Ovary (tissue), 9 donors: Measurements from ENCODE around the gene ASAP2. TPM values are rescaled to one million over a fixed set of nuclear protein-coding genes. Genes with fewer than 3 reads are reported as not detected.

Source experiments
- DNase-seq, 5 donors: peaks; one replicate each; pipeline ENCODE4 v3.0.0-alpha.2; 2019 to 2020
- H3K27ac ChIP-seq, 2 donors: fragments of 200-600 bp; one replicate each; pipeline versions ENCODE4 v1.5.1 to v1.8.0; 2019 to 2022
- H3K27me3 ChIP-seq: fragments of 200-600 bp; one replicate; pipeline ENCODE4 v1.8.0; 2022
- H3K36me3 ChIP-seq: fragments of 200-600 bp; sonication (generic); one replicate; pipeline ENCODE4 v1.5.1; 2019
- H3K4me1 ChIP-seq: one replicate; pipeline ENCODE4 v1.8.1; 2013; ENCODE audit warnings: mild to moderate bottlenecking, moderate library complexity; ENCODE audit not compliant: insufficient read depth
- H3K4me3 ChIP-seq: fragments of 200-600 bp; sonication (generic); one replicate; pipeline ENCODE4 v1.5.1; 2017
- H3K9me3 ChIP-seq, 2 donors: fragments of 200-600 bp in 1 of 2; sonication (generic) in 1 of 2; one replicate each; pipeline versions ENCODE4 v1.5.1 to v1.8.1; 2013 to 2019; ENCODE audit warnings: mild to moderate bottlenecking in 1 of 2, moderate library complexity in 1 of 2
- EP300 ChIP-seq: sonication (generic); formaldehyde crosslinking; IDR thresholded peaks from one replicate; pipeline ENCODE4 v1.6.1; 2017; ENCODE audit warnings: antibody characterized with exemption
- POLR2A ChIP-seq: fragments of 450-650 bp; IDR thresholded peaks from one replicate; pipeline ENCODE4 v1.6.1; 2017; ENCODE audit warnings: antibody characterized with exemption, mild to moderate bottlenecking, moderate library complexity
- WGBS, 3 donors: extraction: QIAGEN DNeasy Blood & Tissue Kit in 1 of 3; methylation state at CpG; one replicate each; pipeline versions ENCODE4 v1.1.5 to v1.1.7; 2013 to 2017; 5-methylcytosine and 5-hydroxymethylcytosine counted together
- intact Hi-C, 4 donors: fragments of 100-400 bp; cut with DNase I; formaldehyde crosslinking; loops; one replicate each; pipeline versions ENCODE4 v1.11.0 to v1.15.1; 2022 to 2023
- polyA plus RNA-seq, 2 donors: library from polyadenylated mRNA; stranded (reverse); fragments of 200-250 nt in 1 of 2; fragments of 350-450 nt in 1 of 2; fragmentation: Illumina TruSeq in 1 of 2; extraction: RNeasy Lipid Tissue Mini Kit (QIAGEN cat#74804) in 1 of 2; gene quantifications; one replicate each; pipeline ENCODE4 v1.2.3, GENCODE V29; 2013 to 2014
- total RNA-seq, 7 donors: library from RNA; depleted of rRNA in 2 of 7; stranded (reverse); fragments of >200 nt in 2 of 7; fragmentation: NEBNext Ultra II Directional in 3 of 7; extraction: Animal tissue kit (Norgen Biotek cat#: 25700) in 3 of 7; gene quantifications; one replicate each; pipeline versions ENCODE4 v1.1.0 to v1.2.4, GENCODE V29; 2016 to 2023
- TF ChIP-seq, protein P1 (sequence below), 3 donors: fragments of 450-650 bp in 2 of 3; fragments of 200-600 bp in 1 of 3; IDR thresholded peaks; one replicate each; pipeline versions ENCODE4 v1.5.1 to v1.8.0; 2016 to 2022; ENCODE audit warnings: antibody characterized with exemption in 3 of 3, mild to moderate bottlenecking in 1 of 3
- donor health status: DM: no; HTN: no; CAD: no; lungs with moderate emphysema.
- donor health status: DM: no; HTN: no; CAD: no.
- donor health status: Bipolar disorder and iron deficiency.
- donor health status: DM: yes; HTN: yes; CAD: no.
- donor health status: DM: no; HTN: no; CAD: no.
- donor health status: DM: yes; HTN: yes; CAD: no.

The ASAP2 gene
- total and polyA plus RNA-seq, 9 donors = 10.3 to 22.7 (median 15.5) TPM

DNA sequence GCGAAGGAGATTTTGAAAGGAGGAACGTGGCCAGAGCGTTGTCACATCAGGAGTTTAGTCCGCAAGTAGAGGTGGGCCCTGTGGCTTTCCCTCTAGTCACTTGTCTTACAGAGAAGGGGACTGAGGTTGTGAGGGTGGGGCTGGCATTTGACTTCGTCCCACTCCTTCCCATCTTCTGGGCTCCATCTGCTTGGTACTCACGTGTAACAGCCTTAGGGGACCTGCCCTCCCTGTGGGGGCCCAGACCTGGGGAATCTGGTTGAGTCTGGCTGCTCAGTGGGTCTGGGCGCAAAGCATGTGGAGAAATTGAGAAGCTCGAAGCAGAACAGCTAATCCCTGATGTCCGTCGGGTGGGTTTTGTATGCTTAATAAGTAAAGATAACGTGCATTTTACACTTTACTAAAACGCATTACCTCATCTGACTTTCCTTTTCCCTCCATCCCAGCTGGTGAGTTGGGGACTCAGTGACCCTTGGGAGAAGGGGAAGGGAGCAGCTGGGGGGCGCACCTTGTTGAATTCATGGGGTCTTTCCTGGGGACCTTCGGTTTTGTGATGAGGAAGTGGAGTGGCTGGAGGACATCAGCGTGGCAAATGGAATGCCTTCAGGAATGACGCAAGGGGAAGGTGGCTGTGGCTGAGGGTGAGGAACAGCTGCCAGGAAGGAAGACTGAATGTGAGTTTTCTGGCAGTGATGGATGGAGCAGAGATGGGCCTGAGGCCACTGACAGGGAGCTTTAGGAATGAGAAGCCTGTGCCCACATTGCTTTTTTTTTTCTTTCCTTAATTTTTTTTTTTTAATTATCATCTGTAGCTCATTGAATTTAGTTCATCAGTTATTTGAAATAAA, 44.8 kb downstream of the ASAP2 start:
- 81 to 87% (median 82%) methylated on average over 16 of the region's 16 CpGs for WGBS, 3 donors
- Histone ChIP-seq H3K27me3 (no peaks in the 10 kb centered on the region), H3K9me3 (no peaks in the 10 kb centered on the region), H3K4me3 (no peak overlapping the region), H3K36me3 (no peaks in the 10 kb centered on the region), H3K4me1 (peaks cover 16% of the 10 kb centered on the region), H3K27ac (no peak overlapping the region)
- no peak for DNase-seq
- intact Hi-C loops = no loop called here
- TF ChIP-seq EP300 = no peak

DNA sequence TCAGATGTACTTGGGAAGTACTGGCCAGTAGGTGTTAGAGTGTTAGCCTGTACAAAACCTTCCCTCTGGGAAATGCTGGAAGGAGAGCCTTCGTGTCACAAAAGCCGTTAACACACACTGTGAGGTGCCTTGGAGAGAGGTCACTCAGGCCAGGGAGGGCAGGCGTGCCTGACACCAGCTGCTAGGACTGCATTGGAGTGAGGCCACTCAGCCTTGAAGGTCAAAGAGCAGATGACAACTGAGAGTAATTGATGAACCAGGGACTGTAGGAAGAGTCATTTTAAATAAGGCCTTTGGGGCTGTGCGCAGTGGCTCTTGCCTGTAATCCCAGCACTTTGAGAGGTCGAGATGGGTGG, 45.4 kb downstream of the ASAP2 start:
- WGBS, 3 donors = 91 to 93% (median 91%) methylated on average over 5 of the region's 5 CpGs
- intact Hi-C loops = no loop called here
- H3K4me1 ChIP-seq = peaks cover 11% of the 10 kb centered on the region
- TF ChIP-seq POLR2A (no peak), EP300 (no peak)
- TF ChIP-seq, protein P1, sequence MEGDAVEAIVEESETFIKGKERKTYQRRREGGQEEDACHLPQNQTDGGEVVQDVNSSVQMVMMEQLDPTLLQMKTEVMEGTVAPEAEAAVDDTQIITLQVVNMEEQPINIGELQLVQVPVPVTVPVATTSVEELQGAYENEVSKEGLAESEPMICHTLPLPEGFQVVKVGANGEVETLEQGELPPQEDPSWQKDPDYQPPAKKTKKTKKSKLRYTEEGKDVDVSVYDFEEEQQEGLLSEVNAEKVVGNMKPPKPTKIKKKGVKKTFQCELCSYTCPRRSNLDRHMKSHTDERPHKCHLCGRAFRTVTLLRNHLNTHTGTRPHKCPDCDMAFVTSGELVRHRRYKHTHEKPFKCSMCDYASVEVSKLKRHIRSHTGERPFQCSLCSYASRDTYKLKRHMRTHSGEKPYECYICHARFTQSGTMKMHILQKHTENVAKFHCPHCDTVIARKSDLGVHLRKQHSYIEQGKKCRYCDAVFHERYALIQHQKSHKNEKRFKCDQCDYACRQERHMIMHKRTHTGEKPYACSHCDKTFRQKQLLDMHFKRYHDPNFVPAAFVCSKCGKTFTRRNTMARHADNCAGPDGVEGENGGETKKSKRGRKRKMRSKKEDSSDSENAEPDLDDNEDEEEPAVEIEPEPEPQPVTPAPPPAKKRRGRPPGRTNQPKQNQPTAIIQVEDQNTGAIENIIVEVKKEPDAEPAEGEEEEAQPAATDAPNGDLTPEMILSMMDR (IDR thresholded peaks at IDR 0.05) = no peak
- no peaks in the 10 kb centered on the region for H3K9me3 ChIP-seq
- no peak overlapping the region for H3K27ac ChIP-seq
- H3K27me3 ChIP-seq = no peaks in the 10 kb centered on the region
- H3K4me3 ChIP-seq = no peak overlapping the region
- DNase-seq = no peak
- H3K36me3 ChIP-seq = no peaks in the 10 kb centered on the region

DNA sequence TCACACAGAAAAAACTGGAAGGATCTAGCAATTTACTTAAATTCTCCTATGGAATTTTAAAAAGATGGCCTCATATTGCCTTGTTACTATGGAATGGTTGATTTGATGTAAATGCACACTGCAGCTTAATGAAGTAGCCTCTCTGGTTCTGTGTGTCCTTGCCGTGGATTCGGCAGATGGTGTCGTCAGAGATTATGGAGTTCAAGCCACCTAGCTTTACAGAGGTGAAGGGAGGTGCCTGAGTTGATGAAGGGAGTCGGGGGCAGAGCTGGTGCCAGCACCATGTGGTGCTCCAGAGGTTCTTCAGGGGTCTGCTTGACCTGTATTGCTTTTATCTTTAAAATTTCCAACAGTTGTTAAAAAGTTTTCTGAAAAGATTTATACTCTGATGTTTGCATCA, 48.8 kb downstream of the ASAP2 start:
- peaks cover 15% of the 10 kb centered on the region for H3K4me1 ChIP-seq
- TF ChIP-seq, protein P1 (IDR thresholded peaks at IDR 0.05) = no peak
- TF ChIP-seq POLR2A (no peak), EP300 (no peak)
- H3K4me3 ChIP-seq = no peak overlapping the region
- intact Hi-C loops = loop anchor here in 1 of 4 donors (5.0 kb wide), 1 partner anchor 697 kb away; the partner anchor contains the start of gene GRHL1
- WGBS, 3 donors = 72 to 78% (median 77%) methylated on average over 4 of the region's 4 CpGs
- no peaks in the 10 kb centered on the region for H3K27me3 ChIP-seq
- DNase-seq = no peak
- H3K27ac ChIP-seq = no peak overlapping the region
- H3K9me3 ChIP-seq = no peaks in the 10 kb centered on the region
- no peaks in the 10 kb centered on the region for H3K36me3 ChIP-seq

DNA sequence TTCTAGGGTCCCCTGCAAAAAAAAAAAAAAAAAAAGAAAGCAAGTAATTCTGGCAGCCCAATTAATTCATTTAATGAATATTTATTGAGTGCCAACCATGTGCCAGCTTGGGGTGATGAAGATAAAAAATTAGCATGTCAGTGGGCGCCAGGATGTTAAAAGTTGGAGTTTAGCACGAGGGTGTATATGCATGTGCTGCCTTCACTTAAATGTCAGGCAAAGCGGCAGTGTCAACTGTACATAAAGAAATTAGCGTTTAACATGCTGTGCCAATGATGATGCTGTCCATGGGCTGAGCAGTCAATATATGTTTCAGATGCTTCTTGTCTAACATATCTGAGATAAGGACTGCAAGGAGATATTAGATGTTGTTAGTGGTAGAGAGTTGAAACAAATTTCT, 49.5 kb downstream of the ASAP2 start:
- Histone ChIP-seq H3K4me1 (peaks cover 22% of the 10 kb centered on the region), H3K4me3 (no peak overlapping the region), H3K9me3 (no peaks in the 10 kb centered on the region), H3K27ac (no peak overlapping the region), H3K27me3 (no peaks in the 10 kb centered on the region), H3K36me3 (no peaks in the 10 kb centered on the region)
- no peak for DNase-seq
- 75 to 78% (median 77%) methylated on average over 4 of the region's 4 CpGs for WGBS, 3 donors
- TF ChIP-seq EP300 (no peak), POLR2A (no peak)
- TF ChIP-seq, protein P1 (IDR thresholded peaks at IDR 0.05) = no peak
- intact Hi-C loops = loop anchor here in 1 of 4 donors (5.0 kb wide), 1 partner anchor 696 kb away; the partner anchor contains the start of gene GRHL1

DNA sequence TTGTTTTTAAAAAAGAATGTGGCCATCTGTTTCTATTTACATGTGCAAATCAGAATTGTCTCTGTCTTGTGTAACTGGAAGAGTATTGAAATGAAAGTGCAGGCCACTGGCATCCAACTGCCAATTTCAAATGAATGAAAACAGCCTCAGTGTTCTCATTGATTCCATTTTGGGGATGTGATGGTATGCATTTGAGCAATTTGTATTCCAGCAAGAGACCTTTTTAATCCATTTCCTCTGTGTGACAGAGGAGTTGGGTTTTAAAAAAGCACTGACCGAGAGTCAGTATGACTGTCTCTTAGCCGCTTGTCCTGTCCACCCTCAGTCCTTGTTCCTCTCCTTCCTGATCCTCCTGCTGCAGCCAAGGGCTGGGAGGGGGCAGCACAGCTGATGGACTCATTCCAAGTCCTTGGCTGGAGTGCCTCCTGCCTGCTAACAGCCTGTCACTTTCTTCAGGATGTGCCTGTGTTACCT, 50.0 kb downstream of the ASAP2 start:
- WGBS, 3 donors = 48 to 90% (median 52%) methylated on average over 2 of the region's 2 CpGs
- intact Hi-C loops = loop anchor here in 1 of 4 donors (5.0 kb wide), 1 partner anchor 696 kb away; the partner anchor contains the start of gene GRHL1
- Histone ChIP-seq H3K27ac (no peak overlapping the region), H3K4me1 (peaks cover 25% of the 10 kb centered on the region), H3K36me3 (no peaks in the 10 kb centered on the region), H3K4me3 (no peak overlapping the region), H3K27me3 (no peaks in the 10 kb centered on the region), H3K9me3 (no peaks in the 10 kb centered on the region)
- DNase-seq = no peak
- TF ChIP-seq, protein P1 (IDR thresholded peaks at IDR 0.05) = no peak
- no peak for TF ChIP-seq POLR2A
